Endothelial cell (in vitro differentiated cells): Measurements from ENCODE around the gene LUZP2. TPM values are rescaled to one million over a fixed set of nuclear protein-coding genes. Genes with fewer than 3 reads are reported as not detected.

Experiments used
- DNase-seq: peaks from one replicate; pipeline ENCODE4 v3.0.0; 2021; ENCODE audit warnings: low spot score
- H3K27ac Mint-ChIP-seq: one replicate; pipeline ENCODE4 v1.8.0; 2021; ENCODE audit warnings: mixed read lengths, inconsistent platforms; ENCODE audit not compliant: unreplicated experiment
- H3K27me3 Mint-ChIP-seq: one replicate; pipeline ENCODE4 v1.8.0; 2021; ENCODE audit warnings: mild to moderate bottlenecking, moderate library complexity, mixed read lengths, inconsistent platforms; ENCODE audit not compliant: unreplicated experiment
- H3K36me3 Mint-ChIP-seq: one replicate; pipeline ENCODE4 v1.8.0; 2021; ENCODE audit warnings: mild to moderate bottlenecking, low read depth, mixed read lengths, inconsistent platforms; ENCODE audit not compliant: unreplicated experiment
- H3K4me1 Mint-ChIP-seq: one replicate; pipeline ENCODE4 v1.8.0; 2021; ENCODE audit warnings: mild to moderate bottlenecking, mixed read lengths, inconsistent platforms; ENCODE audit not compliant: unreplicated experiment
- H3K4me3 Mint-ChIP-seq: one replicate; pipeline ENCODE4 v1.8.0; 2021; ENCODE audit warnings: mild to moderate bottlenecking, mixed read lengths, inconsistent platforms; ENCODE audit not compliant: unreplicated experiment
- H3K9me3 Mint-ChIP-seq: one replicate; pipeline ENCODE4 v1.8.0; 2021; ENCODE audit warnings: mixed read lengths, inconsistent platforms; ENCODE audit not compliant: unreplicated experiment
- CTCF ChIP-seq: fragments of 200-600 bp; sonication (generic); IDR thresholded peaks from one replicate; pipeline ENCODE4 v1.5.0; 2021; ENCODE audit warnings: antibody characterized with exemption; ENCODE audit not compliant: unreplicated experiment
- total RNA-seq: library from RNA; stranded (reverse); fragmentation: NEBNext Ultra II Directional; extraction: Animal tissue kit (Norgen Biotek cat#: 25700); gene quantifications from one replicate; pipeline ENCODE4 v1.2.1, GENCODE V29; 2021; ENCODE audit not compliant: unreplicated experiment

The LUZP2 gene
- total RNA-seq, 1 donor from 2014 or later = 0.10 TPM

- Mint-ChIP-seq H3K4me3 (no peak overlapping the region), H3K27me3 (no peaks in the 10 kb centered on the region), H3K36me3 (no peaks in the 10 kb centered on the region), H3K9me3 (no peaks in the 10 kb centered on the region), H3K27ac (no peak overlapping the region), H3K4me1 (no peaks in the 10 kb centered on the region)
- DNase-seq = no peak
- no peak for TF ChIP-seq CTCF
Measured at GRCh38 chr11:24645563-24645962, 148.7 kb downstream of the LUZP2 start.

GRCh38 chr11:24651873-24652272 is 155.0 kb downstream of the LUZP2 start:
- Mint-ChIP-seq H3K4me3 (no peak overlapping the region), H3K9me3 (no peaks in the 10 kb centered on the region), H3K27me3 (no peaks in the 10 kb centered on the region), H3K36me3 (no peaks in the 10 kb centered on the region), H3K27ac (no peak overlapping the region), H3K4me1 (no peaks in the 10 kb centered on the region)
- DNase-seq = no peak
- no peak for TF ChIP-seq CTCF

GRCh38 chr11:24653901-24654300 is 157.0 kb downstream of the LUZP2 start:
- H3K4me1 Mint-ChIP-seq = no peaks in the 10 kb centered on the region
- H3K27ac Mint-ChIP-seq = no peak overlapping the region
- TF ChIP-seq CTCF = no peak
- no peaks in the 10 kb centered on the region for H3K27me3 Mint-ChIP-seq
- no peak for DNase-seq
- no peaks in the 10 kb centered on the region for H3K9me3 Mint-ChIP-seq
- no peaks in the 10 kb centered on the region for H3K36me3 Mint-ChIP-seq
- H3K4me3 Mint-ChIP-seq = no peak overlapping the region

GRCh38 chr11:24661331-24661730 is 164.5 kb downstream of the LUZP2 start:
- Mint-ChIP-seq H3K36me3 (no peaks in the 10 kb centered on the region), H3K9me3 (peaks cover 7% of the 10 kb centered on the region), H3K4me1 (no peaks in the 10 kb centered on the region), H3K4me3 (no peak overlapping the region), H3K27ac (no peak overlapping the region), H3K27me3 (no peaks in the 10 kb centered on the region)
- no peak for DNase-seq
- TF ChIP-seq CTCF = no peak

- DNase-seq = no peak
- Mint-ChIP-seq H3K27me3 (no peaks in the 10 kb centered on the region), H3K9me3 (peaks cover 7% of the 10 kb centered on the region), H3K36me3 (no peaks in the 10 kb centered on the region), H3K27ac (no peak overlapping the region), H3K4me3 (no peak overlapping the region), H3K4me1 (no peaks in the 10 kb centered on the region)
- TF ChIP-seq CTCF = no peak
Measured at GRCh38 chr11:24664399-24664798, 167.5 kb downstream of the LUZP2 start.
